GM12878 (cell line): ENCODE results near the gene SMIM32. TPM values are rescaled to one million over a fixed set of nuclear protein-coding genes. Genes with fewer than 3 reads are reported as not detected.

Experiments
- ATAC-seq: fragments of 200-7000 bp; cut with Tn5 transposase; 3 replicates; pipeline ENCODE4 v1.9.1; 2020; ENCODE audit warnings: mild to moderate bottlenecking, moderate library complexity
- BruUV-seq: library from RNA; stranded (reverse); fragments of 400-500 nt; replicated peaks from 2 replicates; lab custom pipeline; 2021; lab: Mats Ljungman, UMichigan
- CTCF ChIA-PET: fragments of 300-600 bp; sonication (Branson Sonifier 250); formaldehyde crosslinking; extraction: SDS; loops from one replicate; lab custom pipeline; 2021; ENCODE audit warnings: inconsistent platforms; lab: Yijun Ruan, JAX
- POLR2A ChIA-PET: fragments of 350-600 bp; formaldehyde crosslinking; extraction: SDS; loops from one replicate; lab custom pipeline; 2021; ENCODE audit warnings: inconsistent platforms; lab: Charles Lee
- RAD21 ChIA-PET: fragments of 300-600 bp; sonication (Branson Sonifier 250); formaldehyde crosslinking; loops from one replicate; lab custom pipeline; 2023; ENCODE audit warnings: antibody characterized with exemption; ENCODE audit not compliant: unreplicated experiment; lab: Charles Lee
- SMC1A ChIA-PET: fragments of 300-600 bp; sonication (Branson Sonifier 250); formaldehyde crosslinking; loops from one replicate; lab custom pipeline; 2023; ENCODE audit not compliant: unreplicated experiment, uncharacterized antibody; lab: Charles Lee
- DNase-seq: peaks from one replicate; pipeline ENCODE4 v3.0.0-alpha.2; 2011; ENCODE audit warnings: low read depth, low spot score
- FAIRE-seq: peaks from 3 replicates; lab custom pipeline; 2011; peaks lifted over from hg19 to GRCh38; lab: Jason Lieb, UNC
- H2AFZ ChIP-seq: 2 replicates; pipeline ENCODE4 v1.6.0; 2011; ENCODE audit warnings: low read depth, low read length, control low read depth; ENCODE audit not compliant: control insufficient read depth
- H3K27ac ChIP-seq: 2 replicates; pipeline ENCODE4 v1.5.1; 2011; ENCODE audit warnings: control low read depth; ENCODE audit not compliant: control insufficient read depth, insufficient read depth
- H3K27me3 ChIP-seq, 2 experiments: replicated peaks in 1 of 2; 2 replicates each; pipeline versions ENCODE4 v1.6.0 to v1.6.1; 2011; ENCODE audit warnings: low read length in 1 of 2; ENCODE audit not compliant: control insufficient read depth in 2 of 2, insufficient read depth in 2 of 2
- H3K36me3 ChIP-seq, 2 experiments: 2 replicates each; pipeline ENCODE4 v1.5.1; 2011; ENCODE audit warnings: low read length in 1 of 2; ENCODE audit not compliant: control insufficient read depth in 2 of 2, insufficient read depth in 2 of 2
- H3K4me1 ChIP-seq: 2 replicates; pipeline ENCODE4 v1.6.1; 2011; ENCODE audit warnings: mild to moderate bottlenecking, low read length, moderate library complexity, mixed read lengths; ENCODE audit not compliant: control insufficient read depth, insufficient read depth
- H3K4me2 ChIP-seq: 2 replicates; pipeline ENCODE4 v1.6.0; 2011; ENCODE audit warnings: control low read depth; ENCODE audit not compliant: control insufficient read depth, insufficient read depth
- H3K4me3 ChIP-seq: fragments of 200-600 bp; sonication (generic); 2 replicates; pipeline ENCODE4 v1.5.1; 2016
- H3K79me2 ChIP-seq: 2 replicates; pipeline ENCODE4 v1.6.0; 2011; ENCODE audit warnings: low read length; ENCODE audit not compliant: control insufficient read depth, insufficient read depth
- H3K9ac ChIP-seq: 2 replicates; pipeline ENCODE4 v1.8.0; 2011; ENCODE audit warnings: low read length, control low read depth, mixed read lengths; ENCODE audit not compliant: control insufficient read depth, insufficient read depth
- H3K9me3 ChIP-seq: replicated peaks from 3 replicates; pipeline ENCODE4 v1.5.1; 2011; ENCODE audit warnings: mild to moderate bottlenecking, low read length; ENCODE audit not compliant: control insufficient read depth, insufficient read depth
- H4K20me1 ChIP-seq: 2 replicates; pipeline ENCODE4 v1.6.0; 2011; ENCODE audit not compliant: control insufficient read depth, insufficient read depth
- CREM ChIP-seq: IDR thresholded peaks from 2 replicates; pipeline ENCODE4 v1.6.1; 2014; ENCODE audit warnings: antibody characterized with exemption, low read depth
- E2F8 ChIP-seq: fragments of 450-650 bp; IDR thresholded peaks from 2 replicates; pipeline ENCODE4 v1.6.1; 2018; ENCODE audit warnings: mild to moderate bottlenecking, low read depth, moderate library complexity; ENCODE audit not compliant: partially characterized antibody
- IKZF1 ChIP-seq: fragments of 450-650 bp; conservative IDR thresholded peaks from 2 replicates; pipeline ENCODE4 v1.6.1; 2017; ENCODE audit warnings: antibody characterized with exemption, mild to moderate bottlenecking
- MYB ChIP-seq: fragments of 150-350 bp; IDR thresholded peaks from 2 replicates; pipeline ENCODE4 v1.6.1; 2014; ENCODE audit warnings: mild to moderate bottlenecking, low read depth, low read length, borderline replicate concordance
- PAX5 ChIP-seq: IDR thresholded peaks from 2 replicates; pipeline ENCODE4 v1.6.1; 2011; ENCODE audit warnings: low read depth, low read length, borderline replicate concordance
- POLR2AphosphoS5 ChIP-seq: IDR thresholded peaks from 2 replicates; pipeline ENCODE4 v1.6.1; 2011; ENCODE audit warnings: mild to moderate bottlenecking, low read length, inconsistent platforms
- POU2F2 ChIP-seq: IDR thresholded peaks from 3 replicates; pipeline ENCODE4 v1.6.1; 2011; ENCODE audit warnings: low read depth, mild to moderate bottlenecking, low read length, borderline replicate concordance
- RCOR1 ChIP-seq: conservative IDR thresholded peaks from 2 replicates; pipeline ENCODE4 v1.6.1; 2012; ENCODE audit warnings: low read depth, low read length, improper control_type of control experiment
- RELA ChIP-seq: fragments of 450-650 bp; IDR thresholded peaks from 2 replicates; pipeline ENCODE4 v1.8.0; 2014; ENCODE audit warnings: borderline replicate concordance; ENCODE audit not compliant: partially characterized antibody
- TAF1 ChIP-seq: IDR thresholded peaks from 2 replicates; pipeline ENCODE4 v1.6.1; 2011; ENCODE audit warnings: mild to moderate bottlenecking, low read depth, low read length, borderline replicate concordance
- WGBS: methylation state at CpG from one replicate; pipeline ENCODE4 v1.1.6; 2016; ENCODE audit warnings: low lambda C conversion rate; ENCODE audit not compliant: insufficient replicate concordance, insufficient coverage; ENCODE audit errors: missing lambda C conversion rate; 5-methylcytosine and 5-hydroxymethylcytosine counted together
- in situ Hi-C: fragments of 300-500 bp; cut with MboI; formaldehyde crosslinking; loops from 9 replicates; pipeline ENCODE4 v1.14.3; 2018; ENCODE audit warnings: mixed read lengths
- intact Hi-C: fragments of 100-400 bp; cut with micrococcal nuclease; formaldehyde crosslinking; loops from one replicate; pipeline ENCODE4 v1.14.2; 2022; ENCODE audit not compliant: unreplicated experiment
- polyA plus RNA-seq, 11 experiments: library from polyadenylated mRNA; depleted of rRNA in 4 of 11; unstranded in 6 of 11; stranded (reverse) in 5 of 11; fragments of >200 nt; fragmentation: Nextera tagmentation in 4 of 11; fragmentation: Illumina TruSeq in 1 of 11; extraction: Ambion mirVana in 4 of 11; extraction: Trizol in 1 of 11; gene quantifications; 1 replicate in 1 of 11; 2 replicates in 10 of 11; pipeline versions ENCODE4 v1.2.1 to v1.2.3, GENCODE V29; 2011 to 2016; ENCODE audit warnings: inconsistent platforms in 2 of 11, missing spikeins in 2 of 11, low read depth in 1 of 11
- total RNA-seq, 4 experiments: library from RNA; depleted of rRNA in 3 of 4; stranded (reverse); fragments of >200 nt in 3 of 4; fragmentation: Illumina TruSeq in 1 of 4; extraction: Trizol in 1 of 4; gene quantifications; 2 replicates each; pipeline versions ENCODE4 v1.2.1 to v1.2.3, GENCODE V29; 2013 to 2021
- TF ChIP-seq, protein P1 (sequence below): fragments of 450-650 bp; IDR thresholded peaks from 2 replicates; pipeline ENCODE4 v1.6.1; 2017; ENCODE audit warnings: mild to moderate bottlenecking, moderate library complexity

SMIM32 gene
- total and polyA plus RNA-seq, 10 of the 15 experiments (the other 5 are each of a cell fraction or from before 2014, with no cell fraction given): not detected

GRCh38 chr5:136207631-136208030 is 14.7 kb upstream of the SMIM32 start:
- POLR2A ChIA-PET: no interaction called here
- CTCF ChIA-PET: interaction anchor here (1.1 kb wide), 2 partner anchors 21 to 34 kb away, joined by 3 to 5 read pairs; no protein-coding TSS in a partner anchor
- Histone ChIP-seq H3K27me3 (peaks cover 0 to 3% of the 10 kb centered on the region in 2 experiments; a peak in 1 of 4 replicates), H3K79me2 (no peaks in the 10 kb centered on the region), H3K4me1 (no peaks in the 10 kb centered on the region), H3K9me3 (no peaks in the 10 kb centered on the region), H2AFZ (no peak overlapping the region), H3K4me2 (no peak overlapping the region), H3K36me3 (no peaks in the 10 kb centered on the region), H3K27ac (no peak overlapping the region), H3K9ac (no peak overlapping the region), H3K4me3 (no peak overlapping the region), H4K20me1 (no peaks in the 10 kb centered on the region; the same call in 1 of the 2 replicates)
- RAD21 ChIA-PET: no interaction called here
- SMC1A ChIA-PET: no interaction called here
- in situ Hi-C loops: no loop called here
- no peak for ATAC-seq
- WGBS: 44% methylated on average over 7 of the region's 7 CpGs
- FAIRE-seq: no peak
- DNase-seq: no peak
- no TSS peak for BruUV-seq
- intact Hi-C loops: no loop called here
- no peak for TF ChIP-seq PAX5
- no peak for TF ChIP-seq E2F8
- TF ChIP-seq TAF1: no peak

DNA sequence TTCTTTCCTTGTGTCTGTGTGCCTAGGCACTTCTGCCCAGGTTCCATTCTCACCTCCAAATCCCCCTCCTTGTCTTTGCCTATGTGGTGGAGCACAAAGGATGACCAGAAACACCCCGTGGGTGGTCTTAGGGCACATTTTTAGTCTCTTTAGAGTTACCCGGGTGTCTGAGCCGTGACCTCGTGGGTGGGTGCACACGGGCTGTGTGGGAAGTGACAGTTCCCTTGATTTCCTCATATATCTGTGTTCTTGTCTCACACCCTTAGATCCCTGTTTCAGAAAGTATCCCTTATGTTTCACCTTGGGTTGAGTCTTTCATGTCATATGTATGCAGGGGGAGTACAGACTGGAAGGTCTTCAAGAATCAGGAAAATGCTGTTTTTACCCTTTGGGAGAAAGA is 13.4 kb upstream of the SMIM32 start:
- ChIA-PET CTCF (no interaction called here), POLR2A (no interaction called here), SMC1A (interaction anchor here (0.5 kb wide), 1 partner anchor 33 kb away, joined by 4 read pairs; no protein-coding TSS in a partner anchor), RAD21 (no interaction called here)
- no peak overlapping the region for H3K4me3 ChIP-seq
- no peak overlapping the region for H2AFZ ChIP-seq
- peaks cover 0 to 2% of the 10 kb centered on the region in 2 experiments; a peak in 2 of 4 replicates for H3K27me3 ChIP-seq
- no peaks in the 10 kb centered on the region; the same call in 1 of the 2 replicates for H4K20me1 ChIP-seq
- H3K36me3 ChIP-seq: no peaks in the 10 kb centered on the region
- no peak for DNase-seq
- H3K9ac ChIP-seq: no peak overlapping the region
- H3K79me2 ChIP-seq: no peaks in the 10 kb centered on the region
- H3K27ac ChIP-seq: no peak overlapping the region
- intact Hi-C loops: no loop called here
- FAIRE-seq: no peak
- no peaks in the 10 kb centered on the region for H3K4me1 ChIP-seq
- H3K9me3 ChIP-seq: no peaks in the 10 kb centered on the region
- H3K4me2 ChIP-seq: no peak overlapping the region
- 0% methylated on average over 5 of the region's 5 CpGs for WGBS
- no peak for ATAC-seq
- in situ Hi-C loops: no loop called here
- no TSS peak for BruUV-seq
- TF ChIP-seq CREM (no peak), POLR2AphosphoS5 (no peak), POU2F2 (no peak), IKZF1 (no peak), RCOR1 (no peak), RELA (no peak), MYB (no peak)
- TF ChIP-seq, protein P1, sequence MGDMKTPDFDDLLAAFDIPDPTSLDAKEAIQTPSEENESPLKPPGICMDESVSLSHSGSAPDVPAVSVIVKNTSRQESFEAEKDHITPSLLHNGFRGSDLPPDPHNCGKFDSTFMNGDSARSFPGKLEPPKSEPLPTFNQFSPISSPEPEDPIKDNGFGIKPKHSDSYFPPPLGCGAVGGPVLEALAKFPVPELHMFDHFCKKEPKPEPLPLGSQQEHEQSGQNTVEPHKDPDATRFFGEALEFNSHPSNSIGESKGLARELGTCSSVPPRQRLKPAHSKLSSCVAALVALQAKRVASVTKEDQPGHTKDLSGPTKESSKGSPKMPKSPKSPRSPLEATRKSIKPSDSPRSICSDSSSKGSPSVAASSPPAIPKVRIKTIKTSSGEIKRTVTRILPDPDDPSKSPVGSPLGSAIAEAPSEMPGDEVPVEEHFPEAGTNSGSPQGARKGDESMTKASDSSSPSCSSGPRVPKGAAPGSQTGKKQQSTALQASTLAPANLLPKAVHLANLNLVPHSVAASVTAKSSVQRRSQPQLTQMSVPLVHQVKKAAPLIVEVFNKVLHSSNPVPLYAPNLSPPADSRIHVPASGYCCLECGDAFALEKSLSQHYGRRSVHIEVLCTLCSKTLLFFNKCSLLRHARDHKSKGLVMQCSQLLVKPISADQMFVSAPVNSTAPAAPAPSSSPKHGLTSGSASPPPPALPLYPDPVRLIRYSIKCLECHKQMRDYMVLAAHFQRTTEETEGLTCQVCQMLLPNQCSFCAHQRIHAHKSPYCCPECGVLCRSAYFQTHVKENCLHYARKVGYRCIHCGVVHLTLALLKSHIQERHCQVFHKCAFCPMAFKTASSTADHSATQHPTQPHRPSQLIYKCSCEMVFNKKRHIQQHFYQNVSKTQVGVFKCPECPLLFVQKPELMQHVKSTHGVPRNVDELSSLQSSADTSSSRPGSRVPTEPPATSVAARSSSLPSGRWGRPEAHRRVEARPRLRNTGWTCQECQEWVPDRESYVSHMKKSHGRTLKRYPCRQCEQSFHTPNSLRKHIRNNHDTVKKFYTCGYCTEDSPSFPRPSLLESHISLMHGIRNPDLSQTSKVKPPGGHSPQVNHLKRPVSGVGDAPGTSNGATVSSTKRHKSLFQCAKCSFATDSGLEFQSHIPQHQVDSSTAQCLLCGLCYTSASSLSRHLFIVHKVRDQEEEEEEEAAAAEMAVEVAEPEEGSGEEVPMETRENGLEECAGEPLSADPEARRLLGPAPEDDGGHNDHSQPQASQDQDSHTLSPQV: no peak
